Heart left ventricle (tissue), 16 donors: ENCODE results near the gene GET3. TPM values are rescaled to one million over a fixed set of nuclear protein-coding genes. Genes with fewer than 3 reads are reported as not detected.

ENCODE experiments used
- ATAC-seq, 4 donors: fragments of 200-7000 bp; cut with Tn5 transposase; one replicate each; pipeline ENCODE4 v1.9.1; 2020 to 2022; ENCODE audit warnings: moderate library complexity in 4 of 4, mild to moderate bottlenecking in 3 of 4, moderate number of reproducible peaks in 1 of 4
- DNase-seq, 5 donors: peaks; one replicate each; pipeline ENCODE4 v3.0.0-alpha.2; 2020
- H3K27ac ChIP-seq, 12 donors: fragments of 200-600 bp; sonication (generic) in 4 of 12; one replicate each; pipeline versions ENCODE4 v1.5.0 to v1.8.0; 2016 to 2022; ENCODE audit warnings: mild to moderate bottlenecking in 2 of 12
- H3K27me3 ChIP-seq, 9 donors: fragments of 200-600 bp; sonication (generic) in 2 of 9; one replicate each; pipeline versions ENCODE4 v1.5.1 to v1.8.0; 2016 to 2022; ENCODE audit warnings: mild to moderate bottlenecking in 3 of 9
- H3K36me3 ChIP-seq, 9 donors: fragments of 200-600 bp; sonication (generic) in 2 of 9; one replicate each; pipeline versions ENCODE4 v1.5.0 to v1.8.0; 2018 to 2022; ENCODE audit warnings: mild to moderate bottlenecking in 2 of 9
- H3K4me1 ChIP-seq, 12 donors: fragments of 200-600 bp; sonication (generic) in 4 of 12; one replicate each; pipeline versions ENCODE4 v1.5.0 to v1.8.0; 2016 to 2022; ENCODE audit warnings: mild to moderate bottlenecking in 3 of 12
- H3K4me3 ChIP-seq, 12 donors: fragments of 200-600 bp; sonication (generic) in 4 of 12; one replicate each; pipeline versions ENCODE4 v1.5.0 to v1.8.0; 2017 to 2022; ENCODE audit warnings: mild to moderate bottlenecking in 9 of 12, moderate library complexity in 4 of 12
- H3K9me3 ChIP-seq, 12 donors: fragments of 200-600 bp; sonication (generic) in 4 of 12; one replicate each; pipeline versions ENCODE4 v1.5.0 to v1.8.0; 2016 to 2022; ENCODE audit warnings: mild to moderate bottlenecking in 1 of 12
- POLR2A ChIP-seq, 2 donors: fragments of 450-650 bp; IDR thresholded peaks; one replicate each; pipeline ENCODE4 v1.6.1; 2017; ENCODE audit warnings: antibody characterized with exemption in 2 of 2, mild to moderate bottlenecking in 2 of 2, moderate library complexity in 2 of 2
- WGBS, 4 donors: extraction: QIAGEN DNeasy Blood & Tissue Kit in 2 of 4; methylation state at CpG; one replicate each; pipeline versions ENCODE4 v1.1.5 to v1.1.7; 2013 to 2018; 5-methylcytosine and 5-hydroxymethylcytosine counted together
- intact Hi-C, 10 donors: fragments of 100-400 bp; cut with DNase I; formaldehyde crosslinking; loops; one replicate each; pipeline versions ENCODE4 v1.11.1 to v1.14.2; 2022
- polyA plus RNA-seq, 2 donors: library from polyadenylated mRNA; stranded (reverse); fragments of 200-250 nt; gene quantifications; one replicate each; pipeline ENCODE4 v1.2.3, GENCODE V29; 2013
- total RNA-seq, 9 donors: library from RNA; depleted of rRNA in 2 of 9; stranded (reverse); fragments of >200 nt in 2 of 9; fragmentation: NEBNext Ultra II Directional in 3 of 9; extraction: Animal tissue kit (Norgen Biotek cat#: 25700) in 3 of 9; gene quantifications; one replicate each; pipeline versions ENCODE4 v1.1.0 to v1.2.4, GENCODE V29; 2016 to 2023
- TF ChIP-seq, protein P1 (sequence below), 12 donors: fragments of 200-600 bp; sonication (generic) in 4 of 12; IDR thresholded peaks; one replicate each; pipeline versions ENCODE4 v1.5.0 to v1.8.0; 2018 to 2022; ENCODE audit warnings: antibody characterized with exemption in 12 of 12, mild to moderate bottlenecking in 5 of 12
- donor health status: ischemic (EF 13 %, LVEDD 7.1; RV severe dilation, severe dysfunction).
- donor health status: healthy with polysubstance abuse.
- donor health status: DM: no; HTN: yes; CAD: no.
- donor health status: DM: no; HTN: no; CAD: no.
- donor health status: ischemic (EF 25% LVEDD 6.9; RV normal size, moderate dysfunction).
- donor health status: ischemic (EF 25% LVEDD 5.7; RV mildly dilated, moderate dysfunction).
- donor health status: healthy.
- donor health status: DM: yes; HTN: yes; CAD: no.
- donor health status: ischemic (EF 35%, LVEDD 5.7; RV mildly dilated, moderate dysfunction).
- donor health status: nonischemic (EF 11% LVEDD 7.7; RV severe dilation, severe dysfunction).
- donor health status: DM: yes; HTN: yes; CAD: no.
- donor health status: PGD.
- donor health status: ischemic (EF 29% LVEDD 5.4; RV normal size, mild dysfunction).
- donor health status: nonischemic (EF 23%, LVEDD 6.1; RV moderate dilation, normal function).

The GET3 gene
- total and polyA plus RNA-seq, 11 donors = 54.3 to 133 (median 62.9) TPM

- WGBS, 4 donors = 84 to 100% (median 89%) methylated on average over 2 to 5 of the region's 5 CpGs
Observed at GRCh38 chr19:12692960-12693359, 44.3 kb upstream of the GET3 start.

DNA sequence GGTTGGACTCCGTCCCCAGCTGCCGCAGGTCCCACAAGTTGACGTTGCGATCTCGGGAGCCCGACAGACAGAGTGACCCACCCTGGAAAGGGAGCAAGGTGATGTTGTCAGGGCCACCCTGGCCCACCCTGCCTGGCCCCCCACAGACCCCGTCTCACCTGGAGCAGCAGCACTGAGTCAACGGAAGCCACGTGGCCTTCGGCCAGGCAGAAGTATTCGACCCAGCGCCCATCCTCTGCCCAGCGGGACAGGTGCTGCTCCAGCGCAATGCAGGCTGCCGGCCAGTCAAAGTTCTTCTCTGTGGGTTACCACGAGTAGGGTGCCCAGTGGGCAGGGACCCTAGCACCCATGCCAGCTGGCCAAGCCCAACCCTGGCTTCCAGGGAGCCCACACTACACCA, 42.7 kb upstream of the GET3 start:
- 90 to 93% (median 93%) methylated on average over 16 of the region's 16 CpGs for WGBS, 4 donors
- no peaks in the 10 kb centered on the region for H3K9me3 ChIP-seq
- intact Hi-C loops = no loop called here
- ATAC-seq (no peak), DNase-seq (no peak)
- no peaks in the 10 kb centered on the region for H3K27me3 ChIP-seq
- no peak overlapping the region for H3K27ac ChIP-seq
- peaks cover 0 to 17% (median 7%) of the 10 kb centered on the region in 9 donors for H3K36me3 ChIP-seq
- H3K4me1 ChIP-seq = peaks cover 0 to 22% (median 13%) of the 10 kb centered on the region in 12 donors
- no peak overlapping the region for H3K4me3 ChIP-seq
- TF ChIP-seq, protein P1, sequence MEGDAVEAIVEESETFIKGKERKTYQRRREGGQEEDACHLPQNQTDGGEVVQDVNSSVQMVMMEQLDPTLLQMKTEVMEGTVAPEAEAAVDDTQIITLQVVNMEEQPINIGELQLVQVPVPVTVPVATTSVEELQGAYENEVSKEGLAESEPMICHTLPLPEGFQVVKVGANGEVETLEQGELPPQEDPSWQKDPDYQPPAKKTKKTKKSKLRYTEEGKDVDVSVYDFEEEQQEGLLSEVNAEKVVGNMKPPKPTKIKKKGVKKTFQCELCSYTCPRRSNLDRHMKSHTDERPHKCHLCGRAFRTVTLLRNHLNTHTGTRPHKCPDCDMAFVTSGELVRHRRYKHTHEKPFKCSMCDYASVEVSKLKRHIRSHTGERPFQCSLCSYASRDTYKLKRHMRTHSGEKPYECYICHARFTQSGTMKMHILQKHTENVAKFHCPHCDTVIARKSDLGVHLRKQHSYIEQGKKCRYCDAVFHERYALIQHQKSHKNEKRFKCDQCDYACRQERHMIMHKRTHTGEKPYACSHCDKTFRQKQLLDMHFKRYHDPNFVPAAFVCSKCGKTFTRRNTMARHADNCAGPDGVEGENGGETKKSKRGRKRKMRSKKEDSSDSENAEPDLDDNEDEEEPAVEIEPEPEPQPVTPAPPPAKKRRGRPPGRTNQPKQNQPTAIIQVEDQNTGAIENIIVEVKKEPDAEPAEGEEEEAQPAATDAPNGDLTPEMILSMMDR (IDR thresholded peaks at IDR 0.05) = no peak
- no peak for TF ChIP-seq POLR2A (IDR thresholded peaks at IDR 0.05)

More at GRCh38 chr19:12692960-12693359, 44.3 kb upstream of the GET3 start:
- intact Hi-C loops = no loop called here
- no peaks in the 10 kb centered on the region for H3K9me3 ChIP-seq
- DNase-seq (no peak), ATAC-seq (no peak)
- H3K27ac ChIP-seq = no peak overlapping the region
- peaks cover 0 to 2% (median 0%) of the 10 kb centered on the region in 9 donors for H3K36me3 ChIP-seq
- H3K27me3 ChIP-seq = no peaks in the 10 kb centered on the region
- TF ChIP-seq, protein P1 (IDR thresholded peaks at IDR 0.05) = no peak
- no peak for TF ChIP-seq POLR2A (IDR thresholded peaks at IDR 0.05)
- H3K4me1 ChIP-seq = peaks cover 0 to 22% (median 13%) of the 10 kb centered on the region in 12 donors
- H3K4me3 ChIP-seq = no peak overlapping the region

DNA sequence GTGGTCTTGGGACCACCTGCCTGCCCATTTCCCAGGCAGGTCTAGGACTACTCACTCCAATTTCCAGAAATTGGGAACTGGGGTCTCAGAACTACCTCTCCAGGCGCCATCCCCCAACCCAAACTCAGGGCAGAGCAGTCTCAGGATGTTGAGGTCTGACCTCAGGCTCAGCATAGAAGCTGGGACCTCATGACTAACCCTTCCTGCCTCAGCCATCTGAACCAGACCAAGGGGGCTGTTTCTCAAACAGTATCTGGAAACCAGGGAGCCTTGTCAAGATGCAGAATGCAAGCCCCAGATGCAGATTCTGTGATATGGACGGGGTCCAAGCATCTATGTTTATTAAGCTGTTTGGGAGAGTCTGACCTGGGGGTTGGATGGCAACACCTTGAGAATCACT, 42.2 kb upstream of the GET3 start:
- Histone ChIP-seq H3K9me3 (no peaks in the 10 kb centered on the region), H3K4me1 (peaks cover 0 to 22% (median 13%) of the 10 kb centered on the region in 12 donors), H3K36me3 (peaks cover 0 to 22% (median 12%) of the 10 kb centered on the region in 9 donors), H3K4me3 (peak overlapping the region in 2 of 12 donors; percentile 97 to 98), H3K27me3 (no peaks in the 10 kb centered on the region), H3K27ac (no peak overlapping the region)
- intact Hi-C loops = no loop called here
- WGBS, 4 donors = 66 to 95% (median 79%) methylated on average over 2 of the region's 2 CpGs
- ATAC-seq (no peak), DNase-seq (no peak)
- TF ChIP-seq, protein P1 (IDR thresholded peaks at IDR 0.05) = no peak
- no peak for TF ChIP-seq POLR2A (IDR thresholded peaks at IDR 0.05)

DNA sequence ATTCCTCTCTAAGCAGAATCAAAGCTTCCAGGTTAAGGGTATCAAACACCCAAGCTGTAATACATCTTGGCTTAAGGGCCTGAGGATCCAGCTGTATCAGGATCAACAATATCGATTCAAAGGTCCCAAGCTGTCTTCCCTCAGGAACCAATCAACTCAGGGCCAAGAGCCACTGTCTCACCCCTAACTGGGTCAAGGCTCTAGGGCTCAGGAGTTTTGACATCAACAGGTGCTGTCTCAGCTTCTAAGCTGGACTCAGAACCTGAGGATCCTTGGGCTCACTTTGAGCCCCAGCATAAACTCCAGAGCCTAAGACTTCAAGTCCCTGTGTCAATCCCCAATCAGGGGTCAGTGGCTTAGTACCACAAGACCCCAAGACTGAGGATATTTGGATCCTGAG, 41.8 kb upstream of the GET3 start:
- Histone ChIP-seq H3K27ac (no peak overlapping the region), H3K4me3 (peak overlapping the region in 11 of 12 donors; percentile 61 to 98 (median 88)), H3K4me1 (peaks cover 0 to 22% (median 13%) of the 10 kb centered on the region in 12 donors), H3K9me3 (no peaks in the 10 kb centered on the region), H3K27me3 (no peaks in the 10 kb centered on the region), H3K36me3 (peaks cover 0 to 26% (median 16%) of the 10 kb centered on the region in 9 donors)
- intact Hi-C loops = no loop called here
- ATAC-seq = no peak
- DNase-seq = no peak
- TF ChIP-seq, protein P1 (IDR thresholded peaks at IDR 0.05) = no peak
- TF ChIP-seq POLR2A (IDR thresholded peaks at IDR 0.05) = no peak
- 67 to 89% (median 81%) methylated on average over 1 of the region's 1 CpG for WGBS, 4 donors
